GM19468 (cell line): ENCODE data around the gene SP8.

ENCODE experiments used
- ATAC-seq: cut with Tn5 transposase; IDR thresholded peaks from one replicate; pipeline ENCODE4 v1.9.1; 2021; ENCODE audit warnings: mild to moderate bottlenecking, moderate library complexity, moderate number of reproducible peaks; ENCODE audit not compliant: unreplicated experiment; ENCODE audit errors: extremely low read depth

The SP8 gene

DNA sequence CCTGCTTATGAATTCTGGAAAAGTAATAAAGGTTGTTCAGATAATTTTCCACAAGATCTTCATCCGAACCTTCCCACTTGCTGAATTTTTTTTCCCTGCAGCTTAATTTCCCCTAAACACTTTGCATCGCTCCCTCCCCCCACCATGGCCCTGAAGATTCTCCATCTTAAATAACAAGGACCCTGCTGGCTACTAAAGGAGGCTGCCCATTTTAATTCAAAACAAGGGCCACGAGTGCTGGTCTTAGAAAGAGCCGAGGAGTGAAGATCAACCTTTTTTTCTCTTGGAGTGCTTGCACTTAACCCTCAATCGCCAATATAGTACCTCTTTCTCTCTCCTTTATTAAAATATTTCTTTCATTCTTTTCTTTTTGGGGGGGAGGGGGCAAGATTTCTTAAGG is 9.2 kb upstream of the SP8 start:
- no peak for ATAC-seq

- ATAC-seq, result no peak
These were observed 8.7 kb upstream of the SP8 start for GRCh38 chr7:20795361-20795760.

GRCh38 chr7:20794676-20795075 is 8.0 kb upstream of the SP8 start:
- no peak for ATAC-seq

- ATAC-seq, result no peak
These were observed 7.2 kb upstream of the SP8 start for GRCh38 chr7:20793694-20794394.

DNA sequence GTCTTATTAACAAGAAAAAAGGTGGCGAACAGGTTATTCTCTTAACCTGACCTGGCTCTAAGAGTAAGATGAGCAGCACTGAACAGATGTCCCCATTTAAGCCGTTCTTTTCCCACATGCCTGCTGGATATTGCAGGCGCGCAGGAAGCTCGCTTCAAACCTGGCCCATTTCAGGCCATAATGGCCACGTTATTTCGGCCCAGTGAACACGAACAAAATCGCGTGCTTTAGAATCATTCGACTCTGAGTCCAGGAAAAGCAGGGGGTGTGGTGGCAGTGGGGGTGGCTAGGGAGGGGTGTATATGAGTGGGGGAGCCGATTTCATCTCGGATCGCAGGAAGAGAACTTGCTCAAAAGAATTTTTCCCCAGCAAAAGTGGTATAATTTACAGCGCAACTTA is 6.6 kb upstream of the SP8 start:
- ATAC-seq, result no peak

- ATAC-seq, result no peak
These were observed 5.1 kb upstream of the SP8 start for GRCh38 chr7:20791538-20792434.

DNA sequence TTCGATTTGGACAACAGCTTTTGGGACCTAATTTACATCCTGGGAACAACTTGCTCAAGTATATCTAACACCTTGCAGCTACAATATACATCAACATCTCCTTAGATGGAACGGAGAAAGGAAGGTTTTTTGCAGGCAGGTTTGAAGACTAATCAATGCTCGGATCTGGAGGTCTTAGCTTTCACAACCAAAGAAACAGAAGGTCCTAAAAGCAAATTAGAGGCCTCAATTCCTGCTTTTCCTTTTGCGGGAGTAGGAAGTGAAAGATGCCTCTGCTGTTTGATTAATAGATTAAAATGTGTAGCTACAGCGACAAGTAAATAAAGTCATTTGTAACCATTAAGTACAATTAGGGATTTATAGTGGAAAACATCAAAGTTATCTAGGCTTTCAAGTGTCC is 3.7 kb upstream of the SP8 start:
- ATAC-seq, result no peak

- ATAC-seq, result no peak
These were observed 1.8 kb upstream of the SP8 start for GRCh38 chr7:20788420-20788990.

DNA sequence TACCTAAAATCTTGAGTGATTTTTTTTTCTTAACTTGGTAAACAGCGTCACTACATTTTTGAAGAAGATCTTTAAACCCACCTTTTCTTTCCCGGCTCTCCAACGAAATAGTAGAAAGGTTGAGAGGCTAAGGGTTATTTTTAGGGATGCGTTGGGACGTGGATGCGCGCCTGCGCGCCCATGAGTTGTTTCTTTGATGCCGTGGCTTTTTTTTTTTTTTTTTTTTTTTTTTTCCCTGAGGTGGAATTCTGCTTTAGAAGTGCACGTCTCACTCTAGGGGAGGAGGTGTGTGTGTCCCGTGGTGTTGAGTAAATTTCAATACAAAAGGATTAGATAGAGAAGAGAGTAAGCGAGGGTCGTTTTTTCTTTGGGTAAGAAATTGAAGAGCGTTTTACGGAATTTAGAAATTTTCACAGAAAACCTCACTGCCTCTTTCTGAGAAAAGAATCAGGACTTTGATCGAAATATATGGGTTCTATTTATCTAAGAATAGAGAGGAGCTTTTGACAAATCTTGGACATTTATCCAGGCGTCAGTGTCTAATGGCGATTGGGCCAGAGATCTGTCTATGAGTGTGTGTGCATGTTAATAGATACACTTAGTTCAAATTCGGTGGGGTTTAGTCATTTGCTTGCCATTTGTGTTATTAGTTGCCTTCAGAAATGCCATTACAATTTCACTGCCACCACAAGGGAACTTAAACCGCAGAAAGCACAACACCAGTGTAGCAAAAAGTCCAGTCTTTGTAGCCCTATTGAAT is 1.2 kb upstream of the SP8 start:
- no peak for ATAC-seq

DNA sequence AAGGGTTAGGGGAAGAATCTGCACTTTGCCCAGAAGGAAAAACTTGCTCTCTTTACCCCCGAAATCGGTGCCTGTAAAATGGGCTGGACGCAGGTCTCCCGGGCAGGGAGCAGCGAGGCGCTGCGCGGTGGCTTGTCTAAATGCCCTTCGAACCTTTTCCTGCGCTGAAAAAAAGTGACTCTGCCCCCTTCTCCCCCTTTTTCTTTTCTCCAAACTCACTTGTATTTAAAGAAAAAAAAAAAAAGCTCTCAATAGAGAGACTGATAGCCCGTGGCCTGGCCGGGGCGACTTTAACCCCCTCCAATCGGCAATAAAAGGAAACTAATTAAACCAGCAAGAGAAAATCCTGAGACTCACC is 286 bp downstream of the SP8 start:
- no peak for ATAC-seq

- no peak for ATAC-seq
These were observed 655 bp downstream of the SP8 start for GRCh38 chr7:20786049-20786412.

- no peak for ATAC-seq
These were observed 1.3 kb downstream of the SP8 start for GRCh38 chr7:20785157-20786048.

DNA sequence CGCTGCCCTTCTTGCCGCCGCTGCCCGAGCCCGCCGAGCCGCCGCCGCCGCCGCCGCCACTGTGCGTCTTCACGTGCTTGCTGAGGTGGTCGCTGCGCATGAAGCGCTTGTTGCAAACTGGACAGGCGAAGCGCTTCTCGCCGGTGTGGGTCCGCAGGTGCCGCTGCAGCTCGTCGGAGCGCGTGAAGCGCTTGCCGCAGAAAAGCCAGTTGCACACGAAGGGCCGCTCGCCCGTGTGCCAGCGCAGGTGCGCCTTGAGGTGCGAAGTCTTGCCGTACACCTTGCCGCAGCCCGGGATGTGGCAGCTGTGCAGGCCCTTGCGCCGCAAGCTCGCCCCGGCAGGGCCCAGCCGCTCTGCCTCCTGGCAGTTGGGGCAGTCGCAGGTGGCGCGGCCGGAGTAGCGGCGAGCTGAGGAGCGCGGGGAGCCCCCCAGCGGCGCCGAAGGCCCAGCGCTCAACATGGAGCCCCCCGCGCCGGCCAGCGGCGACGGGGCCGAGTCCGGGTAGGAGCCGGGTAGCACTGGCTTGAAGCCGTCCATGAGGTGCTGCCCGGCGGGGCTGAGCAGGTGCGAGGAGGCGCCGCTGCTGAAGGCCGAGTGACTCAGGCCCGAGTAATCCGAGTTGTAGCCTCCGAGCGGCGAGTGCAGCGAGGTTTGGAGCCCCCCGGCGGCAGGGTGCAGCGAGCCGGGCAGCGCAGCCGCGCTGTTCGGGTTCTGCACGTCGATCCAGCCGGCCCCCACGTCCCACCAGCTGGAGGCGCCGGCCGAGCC is 2.1 kb downstream of the SP8 start:
- ATAC-seq, result no peak

- ATAC-seq, result no peak
These were observed 2.8 kb downstream of the SP8 start for GRCh38 chr7:20783700-20784387.

DNA sequence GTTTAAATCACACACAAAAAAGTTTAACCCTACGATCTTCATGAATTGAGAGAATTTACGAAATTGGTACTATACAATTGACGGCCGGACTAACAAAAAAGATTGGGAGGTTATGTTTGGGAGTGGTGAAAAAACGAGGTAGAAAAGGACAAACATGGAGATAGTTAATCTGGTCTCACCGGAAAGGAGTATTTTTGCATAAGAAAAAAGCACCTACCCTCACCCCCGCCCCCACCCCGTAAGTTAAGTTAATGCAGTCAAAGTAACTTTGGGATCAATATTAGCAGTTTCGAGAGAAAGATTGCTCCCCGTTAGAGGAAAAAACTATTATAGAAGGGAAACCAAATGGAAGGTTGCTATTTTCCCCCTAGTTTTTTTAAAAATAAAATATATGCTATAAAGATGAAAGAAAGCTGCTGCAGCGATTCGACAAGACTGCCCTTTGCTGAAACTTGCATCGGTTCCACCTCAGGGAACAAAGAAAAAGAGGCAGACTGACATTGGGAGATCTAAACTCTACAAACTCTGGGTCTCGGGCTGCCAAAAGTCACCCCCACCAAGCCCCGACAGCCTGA is 3.5 kb downstream of the SP8 start:
- ATAC-seq, result no peak

DNA sequence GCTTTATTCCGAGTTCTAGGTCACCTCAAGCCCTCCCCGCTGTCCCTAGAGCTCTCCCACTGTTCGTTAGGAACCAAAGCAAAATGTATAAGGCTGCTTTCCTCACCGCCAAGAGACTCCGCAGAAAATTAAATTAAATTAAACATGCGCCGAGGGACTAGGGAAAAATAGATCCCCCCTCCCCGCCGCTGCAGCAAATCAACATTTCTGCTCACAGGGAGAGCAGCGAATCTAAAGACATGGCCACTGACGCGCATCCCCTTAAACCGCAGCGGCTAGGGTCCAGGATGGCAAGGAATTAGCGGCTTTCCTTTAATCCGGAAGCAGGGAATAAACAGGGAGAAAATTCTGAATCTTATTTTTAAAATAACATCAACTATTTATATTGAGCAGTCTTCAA is 7.6 kb downstream of the SP8 start:
- ATAC-seq, result no peak

- peak; percentile 61 for ATAC-seq
These were observed 8.5 kb downstream of the SP8 start for GRCh38 chr7:20778063-20778721.
